Thyroid gland (tissue), 4 donors: Measurements from ENCODE around the gene ATP6V0C. TPM values are rescaled to one million over a fixed set of nuclear protein-coding genes. Genes with fewer than 3 reads are reported as not detected.

Source experiments
- DNase-seq, 2 donors: peaks; one replicate each; pipeline ENCODE4 v3.0.0-alpha.2; 2019
- H3K27ac ChIP-seq, 3 donors: fragments of 200-600 bp; sonication (generic); 1 replicate in 2 of 3; 2 replicates in 1 of 3; pipeline ENCODE4 v1.5.1; 2016 to 2019; ENCODE audit warnings: mild to moderate bottlenecking in 1 of 3, moderate library complexity in 1 of 3
- H3K27me3 ChIP-seq: fragments of 200-600 bp; sonication (generic); one replicate; pipeline ENCODE4 v1.5.1; 2019
- H3K36me3 ChIP-seq, 2 donors: fragments of 200-600 bp; sonication (generic); one replicate each; pipeline ENCODE4 v1.5.1; 2016 to 2019
- H3K4me1 ChIP-seq, 2 donors: fragments of 200-600 bp; sonication (generic); one replicate each; pipeline ENCODE4 v1.5.1; 2017 to 2019
- H3K4me3 ChIP-seq, 3 donors: fragments of 200-600 bp; sonication (generic); replicated peaks in 1 of 3; 1 replicate in 2 of 3; 2 replicates in 1 of 3; pipeline ENCODE4 v1.5.1; 2016; ENCODE audit warnings: mild to moderate bottlenecking in 1 of 3
- H3K9me3 ChIP-seq: fragments of 200-600 bp; sonication (generic); one replicate; pipeline ENCODE4 v1.5.1; 2017
- POLR2A ChIP-seq, 2 donors: fragments of 450-650 bp; IDR thresholded peaks; one replicate each; pipeline ENCODE4 v1.6.1; 2017; ENCODE audit warnings: antibody characterized with exemption in 2 of 2, mild to moderate bottlenecking in 2 of 2, moderate library complexity in 1 of 2
- WGBS, 2 donors: methylation state at CpG; one replicate each; pipeline ENCODE4 v1.1.5; 2017; 5-methylcytosine and 5-hydroxymethylcytosine counted together
- intact Hi-C: fragments of 100-400 bp; cut with DNase I; formaldehyde crosslinking; loops from one replicate; pipeline ENCODE4 v1.15.1; 2023
- total RNA-seq, 4 donors: library from RNA; depleted of rRNA; stranded (reverse); fragments of >200 nt; gene quantifications; one replicate each; pipeline ENCODE4 v1.2.3, GENCODE V29; 2016
- TF ChIP-seq, protein P1 (sequence below), 6 experiments: fragments of 200-600 bp in 3 of 6; fragments of 450-650 bp in 3 of 6; sonication (generic) in 3 of 6; IDR thresholded peaks; one replicate each; pipeline ENCODE4 v1.5.1; 2016 to 2019; ENCODE audit warnings: antibody characterized with exemption in 6 of 6, mild to moderate bottlenecking in 2 of 6, inconsistent platforms in 1 of 6, moderate library complexity in 1 of 6

The ATP6V0C gene
- total RNA-seq, 4 donors from 2014 or later: 33.1 to 62.1 (median 36.3) TPM

DNA sequence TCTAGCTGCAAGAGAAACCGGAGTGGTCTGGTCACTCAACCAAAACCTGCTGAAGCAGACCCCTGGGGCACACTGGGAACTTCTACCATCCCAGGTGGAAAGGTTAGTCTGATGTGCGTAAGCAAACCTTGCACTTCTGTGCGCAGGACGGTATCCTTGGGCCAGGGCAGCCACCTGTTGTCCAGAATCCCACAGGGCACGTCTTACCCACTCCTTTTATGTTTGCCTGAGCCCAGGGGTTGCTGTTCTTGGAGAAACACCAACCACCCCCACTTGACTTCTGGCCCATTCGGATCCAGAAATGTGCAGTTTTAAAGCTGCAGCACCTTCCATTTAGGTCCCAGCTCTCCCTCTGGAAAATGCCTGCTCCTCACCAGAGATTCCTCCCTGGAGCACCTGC is 20.1 kb upstream of the ATP6V0C start:
- intact Hi-C loops: no loop called here
- Histone ChIP-seq H3K27me3 (no peaks in the 10 kb centered on the region), H3K4me1 (peaks cover 41 to 67% of the 10 kb centered on the region in 2 donors), H3K36me3 (peaks cover 0 to 10% of the 10 kb centered on the region in 2 donors), H3K27ac (peak overlapping the region; percentile 41 to 58 (median 52)), H3K9me3 (no peaks in the 10 kb centered on the region), H3K4me3 (no peak overlapping the region)
- TF ChIP-seq POLR2A (IDR thresholded peaks at IDR 0.05): no peak
- TF ChIP-seq, protein P1, sequence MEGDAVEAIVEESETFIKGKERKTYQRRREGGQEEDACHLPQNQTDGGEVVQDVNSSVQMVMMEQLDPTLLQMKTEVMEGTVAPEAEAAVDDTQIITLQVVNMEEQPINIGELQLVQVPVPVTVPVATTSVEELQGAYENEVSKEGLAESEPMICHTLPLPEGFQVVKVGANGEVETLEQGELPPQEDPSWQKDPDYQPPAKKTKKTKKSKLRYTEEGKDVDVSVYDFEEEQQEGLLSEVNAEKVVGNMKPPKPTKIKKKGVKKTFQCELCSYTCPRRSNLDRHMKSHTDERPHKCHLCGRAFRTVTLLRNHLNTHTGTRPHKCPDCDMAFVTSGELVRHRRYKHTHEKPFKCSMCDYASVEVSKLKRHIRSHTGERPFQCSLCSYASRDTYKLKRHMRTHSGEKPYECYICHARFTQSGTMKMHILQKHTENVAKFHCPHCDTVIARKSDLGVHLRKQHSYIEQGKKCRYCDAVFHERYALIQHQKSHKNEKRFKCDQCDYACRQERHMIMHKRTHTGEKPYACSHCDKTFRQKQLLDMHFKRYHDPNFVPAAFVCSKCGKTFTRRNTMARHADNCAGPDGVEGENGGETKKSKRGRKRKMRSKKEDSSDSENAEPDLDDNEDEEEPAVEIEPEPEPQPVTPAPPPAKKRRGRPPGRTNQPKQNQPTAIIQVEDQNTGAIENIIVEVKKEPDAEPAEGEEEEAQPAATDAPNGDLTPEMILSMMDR (IDR thresholded peaks at IDR 0.05): peak in 3 of 6 experiments; percentile 5 to 26 (median 25)
- WGBS, 2 donors: 31 to 36% methylated on average over 6 of the region's 6 CpGs
- peak; percentile 70 to 73 for DNase-seq

DNA sequence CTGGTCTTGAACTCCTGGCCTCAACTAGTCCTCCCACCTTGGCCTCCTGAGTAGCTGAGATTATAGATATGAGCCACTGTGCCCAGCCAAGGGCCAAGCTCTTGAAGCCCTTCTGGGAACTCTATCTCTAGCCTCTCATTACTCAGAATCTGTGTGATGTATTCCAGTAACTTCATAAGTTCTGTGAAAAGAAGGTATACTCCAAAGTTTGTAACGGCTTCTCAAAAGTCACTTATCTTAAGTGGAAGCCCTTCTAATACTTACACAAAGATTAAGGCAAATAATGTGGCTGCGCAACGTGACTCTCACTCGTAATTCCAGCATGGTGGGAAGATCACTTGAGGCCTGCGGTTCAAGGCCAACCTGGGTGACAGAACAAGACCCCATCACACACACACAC is 19.1 kb upstream of the ATP6V0C start:
- intact Hi-C loops: no loop called here
- DNase-seq: no peak
- Histone ChIP-seq H3K4me3 (no peak overlapping the region), H3K4me1 (peaks cover 49 to 77% of the 10 kb centered on the region in 2 donors), H3K9me3 (no peaks in the 10 kb centered on the region), H3K27me3 (no peaks in the 10 kb centered on the region), H3K27ac (peak overlapping the region in 1 of 3 donors; percentile 24), H3K36me3 (peaks cover 0 to 10% of the 10 kb centered on the region in 2 donors)
- TF ChIP-seq POLR2A (IDR thresholded peaks at IDR 0.05): no peak
- TF ChIP-seq, protein P1 (IDR thresholded peaks at IDR 0.05): no peak
- WGBS, 2 donors: 63 to 78% methylated on average over 5 of the region's 5 CpGs

GRCh38 chr16:2495041-2495440 is 18.7 kb upstream of the ATP6V0C start:
- WGBS, 2 donors: 89 to 93% methylated on average over 5 of the region's 5 CpGs
- peaks cover 0 to 10% of the 10 kb centered on the region in 2 donors for H3K36me3 ChIP-seq

DNA sequence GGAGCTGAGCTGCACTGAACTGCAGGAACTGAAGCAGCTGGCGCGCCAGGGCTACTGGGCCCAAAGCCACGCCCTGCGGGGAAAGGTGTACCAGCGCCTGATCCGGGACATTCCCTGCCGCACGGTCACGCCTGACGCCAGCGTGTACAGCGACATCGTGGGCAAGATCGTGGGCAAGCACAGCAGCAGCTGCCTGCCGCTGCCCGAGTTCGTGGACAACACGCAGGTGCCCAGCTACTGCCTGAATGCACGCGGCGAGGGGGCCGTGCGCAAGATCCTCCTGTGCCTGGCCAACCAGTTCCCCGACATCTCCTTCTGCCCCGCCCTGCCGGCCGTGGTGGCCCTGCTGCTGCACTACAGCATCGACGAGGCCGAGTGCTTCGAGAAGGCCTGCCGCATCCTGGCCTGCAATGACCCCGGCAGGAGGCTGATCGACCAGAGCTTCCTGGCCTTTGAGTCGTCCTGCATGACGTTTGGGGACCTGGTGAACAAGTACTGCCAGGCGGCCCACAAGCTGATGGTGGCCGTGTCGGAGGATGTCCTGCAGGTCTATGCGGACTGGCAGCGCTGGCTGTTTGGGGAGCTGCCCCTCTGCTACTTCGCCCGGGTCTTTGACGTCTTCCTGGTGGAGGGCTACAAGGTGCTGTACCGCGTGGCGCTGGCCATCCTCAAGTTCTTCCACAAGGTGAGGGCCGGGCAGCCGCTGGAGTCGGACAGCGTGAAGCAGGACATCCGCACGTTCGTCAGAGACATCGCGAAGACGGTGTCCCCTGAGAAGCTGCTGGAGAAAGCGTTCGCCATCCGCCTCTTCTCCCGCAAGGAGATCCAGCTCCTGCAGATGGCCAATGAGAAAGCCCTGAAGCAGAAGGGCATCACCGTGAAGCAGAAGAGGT is 17.3 kb upstream of the ATP6V0C start:
- H3K4me1 ChIP-seq: peaks cover 40 to 80% of the 10 kb centered on the region in 2 donors
- no peak for DNase-seq
- peaks cover 0 to 10% of the 10 kb centered on the region in 2 donors for H3K36me3 ChIP-seq
- 97 to 99% methylated on average over 16 to 36 of the region's 62 CpGs for WGBS, 2 donors
- no peak overlapping the region for H3K4me3 ChIP-seq
- intact Hi-C loops: no loop called here
- H3K27ac ChIP-seq: no peak overlapping the region
- H3K27me3 ChIP-seq: no peaks in the 10 kb centered on the region
- TF ChIP-seq, protein P1 (IDR thresholded peaks at IDR 0.05): no peak
- TF ChIP-seq POLR2A (IDR thresholded peaks at IDR 0.05): no peak
- H3K9me3 ChIP-seq: no peaks in the 10 kb centered on the region

More at GRCh38 chr16:2495041-2495440, 18.7 kb upstream of the ATP6V0C start:
- intact Hi-C loops: no loop called here
- no peak for DNase-seq
- Histone ChIP-seq H3K27me3 (no peaks in the 10 kb centered on the region), H3K27ac (peak overlapping the region in 1 of 3 donors; percentile 24), H3K9me3 (no peaks in the 10 kb centered on the region), H3K4me3 (no peak overlapping the region), H3K4me1 (peaks cover 52 to 81% of the 10 kb centered on the region in 2 donors)
- no peak for TF ChIP-seq POLR2A (IDR thresholded peaks at IDR 0.05)
- TF ChIP-seq, protein P1 (IDR thresholded peaks at IDR 0.05): no peak

- 56% methylated on average over 11 to 21 of the region's 21 CpGs for WGBS, 2 donors
- peaks cover 41 to 80% of the 10 kb centered on the region in 2 donors for H3K4me1 ChIP-seq
- peak overlapping the region in 2 of 3 donors; percentile 79 to 90 for H3K27ac ChIP-seq
- intact Hi-C loops: no loop called here
- peaks cover 0 to 10% of the 10 kb centered on the region in 2 donors for H3K36me3 ChIP-seq
- H3K4me3 ChIP-seq: no peak overlapping the region
- DNase-seq: peak in 1 of 2 donors; percentile 42
- no peaks in the 10 kb centered on the region for H3K9me3 ChIP-seq
- no peak for TF ChIP-seq POLR2A (IDR thresholded peaks at IDR 0.05)
- TF ChIP-seq, protein P1 (IDR thresholded peaks at IDR 0.05): no peak
- H3K27me3 ChIP-seq: no peaks in the 10 kb centered on the region
These were observed 16.6 kb upstream of the ATP6V0C start for GRCh38 chr16:2497116-2497630.
